ENCODE results near the gene CD248. TPM values are rescaled to one million over a fixed set of nuclear protein-coding genes. Genes with fewer than 3 reads are reported as not detected.
"Not testable (repeated sequence)": the region's sequence is repeated elsewhere in the genome, so short reads cannot be mapped to it uniquely, and the experiment has no call there.

CD248 gene
- total RNA-seq, 2 donors from 2014 or later, result 4.5 to 13.7 TPM

- DNase-seq (peak; percentile 98 to 100), ATAC-seq (peak; percentile 82)
- intact Hi-C loops (cut with DNase I, micrococcal nuclease), result loop anchor here in 1 of 2 donors (5.0 kb wide), 1 partner anchor 60 kb away; no protein-coding TSS in a partner anchor
These were observed 34.1 kb downstream of the CD248 start for GRCh38 chr11:66282468-66283455.

GRCh38 chr11:66281776-66282467 lies 34.9 kb downstream of the CD248 start:
- intact Hi-C loops (cut with DNase I, micrococcal nuclease), result loop anchor here in 1 of 2 donors (5.0 kb wide), 1 partner anchor 60 kb away; no protein-coding TSS in a partner anchor
- DNase-seq, result peak in 1 of 2 donors; percentile 8
- ATAC-seq, result no peak

- no peak for ATAC-seq
- no peak for DNase-seq
- intact Hi-C loops (cut with DNase I, micrococcal nuclease), result loop anchor here in 1 of 2 donors (5.0 kb wide), 1 partner anchor 59 kb away; no protein-coding TSS in a partner anchor
These were observed 35.8 kb downstream of the CD248 start for GRCh38 chr11:66281001-66281400.

GRCh38 chr11:66280428-66280827 lies 36.4 kb downstream of the CD248 start:
- ATAC-seq, result no peak
- intact Hi-C loops (cut with DNase I, micrococcal nuclease), result loop anchor here in 1 of 2 donors (5.0 kb wide), 1 partner anchor 58 kb away; no protein-coding TSS in a partner anchor
- peak in 1 of 2 donors; percentile 25 for DNase-seq

GRCh38 chr11:66279092-66279734 lies 37.6 kb downstream of the CD248 start:
- ATAC-seq, result no peak
- intact Hi-C loops (cut with DNase I, micrococcal nuclease), result no loop called here
- DNase-seq, result no peak

GRCh38 chr11:66278363-66279091 lies 38.3 kb downstream of the CD248 start:
- intact Hi-C loops (cut with DNase I, micrococcal nuclease), result no loop called here
- ATAC-seq (no peak), DNase-seq (no peak)

GRCh38 chr11:66277471-66278362 lies 39.1 kb downstream of the CD248 start, which contains the start of gene CNIH2:
Gene CNIH2 (plus strand): TSS chr11:66278175. CDS start chr11:66278457, 282 bp downstream.
- DNase-seq (peak in 1 of 2 donors; percentile 56), ATAC-seq (peak; percentile 53)
- intact Hi-C loops (cut with DNase I, micrococcal nuclease), result no loop called here

GRCh38 chr11:66277064-66277463 lies 39.8 kb downstream of the CD248 start:
- ATAC-seq, result peak; percentile 1
- DNase-seq; intact Hi-C loops (cut with DNase I, micrococcal nuclease): not testable (repeated sequence)

- peak; percentile 1 for ATAC-seq
- intact Hi-C loops (cut with DNase I, micrococcal nuclease), result not testable (repeated sequence)
These were observed 40.2 kb downstream of the CD248 start for GRCh38 chr11:66276619-66277018.

GRCh38 chr11:66275984-66276612 lies 40.7 kb downstream of the CD248 start:
- intact Hi-C loops (cut with DNase I, micrococcal nuclease), result no loop called here
- no peak for DNase-seq
- ATAC-seq, result peak; percentile 1

More at GRCh38 chr11:66276619-66277018, 40.2 kb downstream of the CD248 start:
- not testable (repeated sequence) for DNase-seq

GRCh38 chr11:66275396-66275795 lies 41.4 kb downstream of the CD248 start:
- intact Hi-C loops (cut with DNase I, micrococcal nuclease), result no loop called here
- DNase-seq (no peak), ATAC-seq (no peak)

GRCh38 chr11:66274219-66274618 lies 42.6 kb downstream of the CD248 start:
- ATAC-seq, result no peak
- DNase-seq, result no peak
- intact Hi-C loops (cut with DNase I, micrococcal nuclease), result no loop called here

- DNase-seq, result no peak
- intact Hi-C loops (cut with DNase I, micrococcal nuclease), result no loop called here
- ATAC-seq, result no peak
These were observed 44.2 kb downstream of the CD248 start for GRCh38 chr11:66272596-66272995.

- no peak for ATAC-seq
- DNase-seq, result no peak
- intact Hi-C loops (cut with DNase I, micrococcal nuclease), result no loop called here
These were observed 45.0 kb downstream of the CD248 start for GRCh38 chr11:66271816-66272215.

GRCh38 chr11:66268952-66269905 lies 47.6 kb downstream of the CD248 start:
- DNase-seq (peak; percentile 43 to 48), ATAC-seq (peak; percentile 2)
- intact Hi-C loops (cut with DNase I, micrococcal nuclease), result no loop called here
